SK-N-SH treated with all-trans-retinoic acid at 6 μM for 48 hours (cell line): ENCODE results near the gene DVL1.

Source experiments
- ESRRG ChIP-seq: fragments of 250-450 bp; sonication (Bioruptor Pico); IDR thresholded peaks from 2 replicates; pipeline ENCODE4 v1.6.1; 2021; ENCODE audit warnings: mild to moderate bottlenecking
- ZFP3 ChIP-seq: fragments of 250-450 bp; sonication (Bioruptor Pico); IDR thresholded peaks from 2 replicates; pipeline ENCODE4 v1.5.0; 2020; ENCODE audit warnings: mild to moderate bottlenecking, moderate library complexity

- TF ChIP-seq ZFP3 (CRISPR knock-in tag) = no peak
- TF ChIP-seq ESRRG (CRISPR knock-in tag) = no peak
These were observed 3.2 kb downstream of the DVL1 start for GRCh38 chr1:1345860-1346500.
